Stimulated activated CD4-positive, alpha-beta T cell treated with anti-CD3 and anti-CD28 coated beads, Interleukin-15, amount 100 ng/mL, for 1 hour (primary cell): ENCODE data around the gene SMIM14.
"Not testable (repeated sequence)": the region's sequence is repeated elsewhere in the genome, so short reads cannot be mapped to it uniquely, and the experiment has no call there.

Source experiments
- DNase-seq, 2 donors: peaks; one replicate each; pipeline ENCODE4 v3.0.0-alpha.2; 2020; ENCODE audit warnings: low read depth in 1 of 2, low spot score in 1 of 2

SMIM14 gene

DNA sequence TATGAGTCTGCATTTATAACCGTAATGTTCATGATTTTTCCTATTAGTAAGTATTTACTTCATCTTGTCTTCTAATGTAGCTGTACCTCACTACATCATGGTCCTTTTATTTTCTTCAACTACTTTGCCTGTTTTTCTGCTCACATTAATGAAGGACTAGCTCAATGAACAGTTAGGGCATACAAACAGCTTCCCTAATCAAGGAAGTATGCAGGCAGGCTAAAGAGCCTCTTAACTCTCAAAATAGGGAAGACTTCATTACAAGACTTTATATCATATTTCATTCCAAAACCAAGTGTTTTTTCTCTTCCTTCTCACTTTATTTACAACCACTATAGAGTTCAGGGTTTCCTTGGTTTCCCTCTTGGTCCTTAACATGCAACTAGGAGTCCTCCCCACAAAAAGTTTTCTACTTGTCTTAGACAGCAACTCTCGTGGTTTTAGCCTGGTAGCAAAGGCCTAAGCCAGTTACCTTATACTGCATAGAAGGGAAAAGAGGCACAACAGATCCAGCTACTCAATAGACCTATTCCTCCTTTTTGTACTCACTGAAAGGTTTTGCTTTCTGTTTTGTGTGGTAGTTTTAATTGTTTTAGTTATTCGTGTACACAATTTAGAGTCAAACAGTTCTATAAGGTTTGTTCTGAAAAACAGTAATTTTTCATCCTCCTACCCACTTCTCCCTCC, 40.8 kb downstream of the SMIM14 start:
- no peak for DNase-seq

DNA sequence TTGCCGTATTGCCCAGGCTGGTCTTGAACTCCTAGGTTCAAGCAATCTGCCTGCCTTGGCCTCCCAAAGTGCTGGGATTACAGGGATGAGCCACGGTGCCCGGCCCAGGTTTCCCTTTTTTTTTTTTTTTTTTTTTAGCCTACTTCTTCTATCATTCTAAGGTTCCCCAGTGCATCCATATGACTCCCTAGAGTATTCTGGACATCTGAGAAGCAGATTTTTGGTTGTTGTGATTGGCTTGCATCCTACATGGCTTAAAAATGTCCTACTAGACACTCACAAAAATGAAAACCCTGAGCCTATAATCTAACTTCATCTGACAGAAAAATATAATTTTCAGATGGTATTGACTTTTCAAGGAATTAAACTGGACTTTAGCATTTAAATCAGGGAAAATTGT, 41.7 kb downstream of the SMIM14 start:
- DNase-seq, result no peak

DNA sequence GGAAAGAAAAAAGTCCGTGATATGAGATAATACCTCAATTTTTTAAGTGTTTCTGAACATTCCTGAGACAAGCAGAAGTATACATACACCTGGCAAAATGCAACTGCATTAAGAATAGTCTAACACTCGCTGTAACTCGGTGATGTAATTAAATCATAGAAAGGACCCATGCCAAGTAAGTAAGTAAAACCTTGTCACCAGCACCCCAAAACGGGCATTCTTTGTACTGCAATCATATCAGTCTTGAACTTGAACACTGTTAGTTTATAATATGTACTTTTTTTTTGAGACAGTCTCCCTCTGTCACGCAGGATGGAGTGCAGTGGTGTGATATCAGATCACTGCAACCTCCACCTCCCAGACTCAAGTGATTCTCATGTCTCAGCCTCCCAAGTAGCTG, 47.4 kb downstream of the SMIM14 start:
- DNase-seq, result no peak

DNA sequence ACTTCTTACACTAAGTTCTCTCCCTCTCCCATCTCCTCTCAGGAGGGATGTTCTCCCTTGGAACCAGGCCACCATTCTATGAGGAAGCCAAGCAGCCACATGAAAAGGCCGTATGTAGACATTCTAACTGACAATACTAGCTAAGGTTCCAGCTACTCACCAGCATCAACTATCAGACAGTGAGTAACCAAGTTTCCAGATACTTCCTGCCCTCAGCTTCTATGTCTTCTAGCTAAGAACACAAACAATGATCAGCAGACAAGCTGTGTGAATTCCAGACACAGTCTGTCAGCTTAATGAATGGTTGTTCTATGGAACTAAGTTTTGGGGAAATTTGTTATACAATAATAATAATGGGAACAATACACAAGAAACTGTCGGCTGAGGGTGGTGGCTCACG, 50.8 kb downstream of the SMIM14 start:
- no peak for DNase-seq

DNA sequence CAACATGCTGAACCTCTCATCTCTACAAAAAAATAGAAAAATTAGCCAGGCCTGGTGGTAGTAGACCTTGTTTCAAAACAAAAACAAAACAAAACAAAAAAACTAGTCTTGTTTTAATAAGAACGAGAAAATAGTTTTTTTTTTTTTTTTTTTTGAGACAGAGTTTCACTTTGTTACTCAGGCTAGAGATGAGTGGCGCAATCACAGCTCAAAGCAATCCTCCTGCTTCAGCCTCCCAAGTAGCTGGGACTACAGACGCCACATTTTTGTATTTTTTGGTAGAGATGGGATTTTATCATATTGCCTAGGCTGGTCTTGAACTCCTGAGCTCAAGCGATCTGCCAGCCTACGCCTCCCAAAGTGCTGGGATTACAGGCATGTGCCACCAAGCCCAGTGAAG, 63.7 kb downstream of the SMIM14 start:
- DNase-seq, result no peak

DNA sequence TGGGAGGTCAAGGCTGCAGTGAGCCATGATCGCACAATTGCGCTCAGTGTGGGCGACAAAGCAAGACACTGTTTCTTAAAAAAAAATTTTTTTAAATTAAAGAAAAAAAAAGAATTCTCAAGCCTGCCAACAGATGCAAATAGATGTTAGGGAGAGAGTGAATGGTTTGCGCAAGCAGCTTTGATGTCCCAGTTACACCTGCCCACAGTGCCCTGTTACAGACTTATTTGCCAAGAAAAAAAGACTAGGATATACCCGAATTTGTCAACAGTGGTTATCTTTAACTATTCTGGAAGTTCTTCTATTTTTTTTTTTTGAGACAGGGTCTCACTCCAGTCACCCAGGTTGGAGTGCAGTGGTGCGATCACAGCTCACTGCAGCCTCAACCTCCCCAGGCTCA, 67.2 kb downstream of the SMIM14 start:
- DNase-seq, result no peak

DNA sequence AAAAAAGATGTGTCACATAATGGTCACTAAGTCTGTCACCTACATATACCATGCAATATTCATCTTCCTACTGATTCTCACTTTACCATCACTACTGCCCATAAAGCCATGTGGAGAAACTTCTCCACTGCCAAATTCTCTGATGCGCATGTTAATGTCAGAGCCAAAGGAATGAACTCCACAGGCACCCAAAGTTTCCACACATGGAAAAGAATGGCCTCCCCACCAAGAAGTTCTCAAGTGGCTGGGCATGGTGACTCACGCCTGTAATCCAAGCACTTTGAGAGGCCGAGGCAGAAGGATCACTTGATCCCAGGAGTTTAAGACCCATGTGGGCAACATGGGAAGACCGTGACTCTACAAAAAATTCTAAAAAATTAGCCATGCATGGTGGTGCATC, 67.6 kb downstream of the SMIM14 start:
- no peak for DNase-seq

DNA sequence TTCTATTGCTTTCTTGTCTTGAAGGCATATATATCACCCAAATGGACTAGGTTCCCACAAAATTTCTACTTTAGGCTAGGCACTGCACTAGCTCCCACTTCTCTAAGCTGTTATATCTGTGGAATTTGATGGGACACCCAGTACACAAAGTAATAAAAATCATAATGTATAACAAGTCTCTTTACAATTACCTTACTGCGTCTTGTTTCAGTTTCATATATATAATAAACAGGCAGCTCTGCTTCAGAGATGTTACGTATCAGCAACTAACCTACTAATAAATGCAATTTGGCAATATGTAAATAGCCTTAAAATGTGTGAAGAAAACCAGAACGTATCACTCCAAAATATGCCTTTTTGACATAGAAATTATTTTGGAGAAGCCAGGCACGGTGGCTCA, 69.5 kb downstream of the SMIM14 start:
- no peak for DNase-seq

DNA sequence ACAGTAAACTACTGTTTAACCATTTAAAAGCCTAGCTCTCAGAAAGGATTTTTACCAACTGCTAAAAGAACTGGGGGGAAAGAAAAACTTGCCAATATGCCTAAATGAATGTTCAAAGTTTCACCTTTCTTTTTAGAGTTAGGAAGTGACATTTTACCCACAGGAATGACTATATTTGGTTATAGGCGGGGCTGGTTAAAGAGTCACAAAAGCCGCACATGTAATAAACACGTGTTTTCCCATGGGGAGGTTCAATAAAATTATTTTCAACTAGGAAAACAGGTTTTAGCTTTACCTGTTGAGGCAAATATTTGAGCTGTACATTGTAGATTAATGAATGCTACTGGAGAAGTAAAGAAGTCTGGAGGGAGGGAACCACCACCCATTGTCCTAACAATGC, 69.9 kb downstream of the SMIM14 start:
- DNase-seq, result no peak

DNA sequence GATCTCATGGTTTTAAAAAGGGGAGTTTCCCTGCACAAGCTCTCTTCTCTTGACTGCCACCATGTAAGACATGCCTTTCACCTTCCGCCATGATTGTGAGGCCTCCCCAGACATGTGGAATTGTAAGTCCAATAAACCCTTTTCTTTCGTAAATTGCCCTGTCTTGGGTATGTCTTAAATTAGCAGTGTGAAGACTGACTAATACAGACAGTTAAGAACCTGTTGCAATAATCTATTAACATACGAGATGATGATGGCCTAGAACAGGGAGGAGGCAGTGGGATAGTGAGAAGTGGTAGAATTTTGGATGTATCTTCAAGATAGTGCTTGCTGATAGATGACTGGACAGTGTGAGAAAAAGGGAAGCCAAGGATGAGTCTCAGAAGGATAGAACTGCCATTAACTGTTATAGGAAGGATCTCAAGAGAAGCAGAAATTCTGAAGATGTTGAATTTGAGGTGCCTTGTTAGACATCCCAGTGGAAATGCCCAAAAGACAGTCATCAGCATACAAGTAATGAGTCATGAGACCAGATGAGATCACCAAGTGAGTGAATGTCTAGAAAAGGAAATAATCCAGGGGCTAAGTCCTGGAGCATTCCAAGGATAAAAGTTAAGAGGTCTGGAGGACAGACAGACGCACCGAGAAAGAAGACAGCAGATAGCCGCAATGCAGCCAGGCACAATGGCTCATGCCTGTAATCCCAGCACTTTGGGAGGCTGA, 72.6 kb downstream of the SMIM14 start:
- DNase-seq, result no peak

DNA sequence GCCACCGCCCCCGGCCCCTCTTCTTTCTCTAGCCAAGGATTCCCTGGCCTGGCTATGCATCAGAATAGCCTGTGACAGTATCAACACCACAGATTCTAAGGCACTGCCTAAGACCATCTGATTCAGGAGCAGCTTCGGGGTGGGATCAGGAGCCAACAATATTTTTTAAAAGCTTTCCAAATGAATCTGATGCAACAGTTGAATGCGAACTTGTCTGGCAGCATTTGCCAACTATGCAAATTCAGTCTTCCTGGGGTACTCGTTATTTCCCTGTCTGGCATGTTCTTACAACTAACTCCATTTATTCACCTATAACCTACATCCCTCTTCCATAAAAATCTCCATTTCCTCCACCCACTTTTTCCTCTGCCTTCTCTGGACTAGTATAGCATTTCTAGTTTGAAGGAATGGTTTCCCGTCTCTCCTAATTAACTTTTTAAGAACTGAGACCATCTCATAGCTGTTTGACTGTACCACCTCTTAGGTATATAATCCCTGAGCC, 75.3 kb downstream of the SMIM14 start:
- no peak for DNase-seq

DNA sequence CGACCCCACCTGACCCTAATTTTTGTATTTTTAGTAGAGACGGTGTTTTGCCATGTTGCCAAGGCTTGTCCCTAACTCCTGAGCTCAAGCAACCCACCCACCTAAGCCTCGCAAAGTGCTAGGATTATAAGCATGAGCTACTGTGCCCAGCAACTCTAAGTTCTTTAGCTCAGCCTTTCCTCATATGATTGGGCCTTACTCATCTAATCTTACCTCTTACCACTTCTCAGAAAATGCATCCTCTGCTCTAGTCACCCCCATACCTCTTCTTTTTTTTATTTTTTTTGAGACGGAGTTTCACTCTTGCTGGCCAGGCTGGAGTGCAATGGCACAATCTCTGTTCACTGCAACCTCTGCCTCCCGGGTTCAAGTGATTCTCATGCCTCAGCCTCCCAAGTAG, 75.9 kb downstream of the SMIM14 start:
- no peak for DNase-seq

DNA sequence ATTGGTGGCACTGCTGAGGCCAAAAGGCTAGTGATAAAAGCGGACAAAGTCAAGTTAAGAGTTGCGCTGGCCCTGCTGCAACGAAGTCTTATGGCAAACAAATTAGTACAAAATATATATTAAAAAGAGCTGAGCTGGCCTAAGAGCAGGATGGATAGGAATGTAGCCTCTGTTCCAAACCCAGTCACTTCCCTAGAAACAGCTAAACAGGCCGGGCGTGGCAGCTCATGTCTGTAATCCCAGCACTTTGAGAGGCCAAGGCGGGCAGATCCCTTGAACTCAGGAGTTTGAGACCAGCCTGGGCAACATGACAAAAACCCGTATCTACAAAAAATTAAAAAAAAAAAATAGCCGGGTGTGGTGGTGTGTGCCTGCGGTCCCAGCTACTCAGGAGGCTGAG, 79.0 kb downstream of the SMIM14 start:
- DNase-seq, result no peak

DNA sequence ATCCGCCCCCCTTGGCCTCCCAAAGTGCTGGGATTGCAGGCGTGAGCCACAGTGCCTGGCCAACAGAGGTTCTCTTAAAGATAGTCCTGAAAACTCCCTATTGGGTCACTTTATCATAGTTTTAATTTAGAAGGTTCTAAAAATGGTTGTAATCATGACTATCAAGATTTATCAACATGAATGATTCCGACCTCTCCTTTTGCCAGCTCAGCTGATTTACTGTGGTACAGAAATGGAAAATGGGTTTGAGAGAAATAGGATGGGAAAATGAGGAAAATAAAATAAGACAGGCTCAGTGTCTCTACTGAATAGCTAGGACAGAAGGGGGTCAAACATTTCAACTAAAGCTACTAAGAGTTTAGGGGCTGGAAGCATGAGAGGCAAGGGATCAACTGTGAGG, 83.2 kb downstream of the SMIM14 start:
- DNase-seq, result no peak

DNA sequence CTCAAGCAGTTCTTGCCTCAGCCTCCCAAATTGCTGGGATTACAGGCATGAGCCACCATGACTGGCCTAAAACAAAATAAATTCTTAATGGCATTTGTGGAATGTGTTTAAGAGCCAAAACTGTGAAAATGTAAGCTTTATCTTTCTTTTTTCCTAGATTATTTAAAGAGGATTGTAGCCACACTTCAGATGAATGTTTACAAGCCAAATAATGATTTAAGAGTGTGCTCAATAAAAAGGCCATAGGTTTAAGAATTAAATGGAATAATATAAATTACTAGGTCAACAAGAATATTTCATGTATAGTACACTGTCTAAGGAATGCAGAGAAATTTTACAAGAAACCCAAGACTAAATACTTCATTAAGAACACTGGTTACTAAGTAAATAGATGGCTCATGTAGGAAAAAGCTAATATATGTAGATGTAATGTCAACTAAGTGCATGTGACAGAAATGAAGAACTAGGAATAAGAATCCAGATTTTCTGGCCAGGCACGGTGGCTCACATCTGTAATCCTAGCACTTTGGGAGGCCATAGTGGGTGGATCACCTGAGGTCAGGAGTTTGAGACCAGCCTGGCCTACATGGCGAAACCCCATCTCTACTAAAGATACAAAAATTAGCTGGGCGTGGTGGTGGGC, 90.1 kb downstream of the SMIM14 start:
- no peak for DNase-seq

DNA sequence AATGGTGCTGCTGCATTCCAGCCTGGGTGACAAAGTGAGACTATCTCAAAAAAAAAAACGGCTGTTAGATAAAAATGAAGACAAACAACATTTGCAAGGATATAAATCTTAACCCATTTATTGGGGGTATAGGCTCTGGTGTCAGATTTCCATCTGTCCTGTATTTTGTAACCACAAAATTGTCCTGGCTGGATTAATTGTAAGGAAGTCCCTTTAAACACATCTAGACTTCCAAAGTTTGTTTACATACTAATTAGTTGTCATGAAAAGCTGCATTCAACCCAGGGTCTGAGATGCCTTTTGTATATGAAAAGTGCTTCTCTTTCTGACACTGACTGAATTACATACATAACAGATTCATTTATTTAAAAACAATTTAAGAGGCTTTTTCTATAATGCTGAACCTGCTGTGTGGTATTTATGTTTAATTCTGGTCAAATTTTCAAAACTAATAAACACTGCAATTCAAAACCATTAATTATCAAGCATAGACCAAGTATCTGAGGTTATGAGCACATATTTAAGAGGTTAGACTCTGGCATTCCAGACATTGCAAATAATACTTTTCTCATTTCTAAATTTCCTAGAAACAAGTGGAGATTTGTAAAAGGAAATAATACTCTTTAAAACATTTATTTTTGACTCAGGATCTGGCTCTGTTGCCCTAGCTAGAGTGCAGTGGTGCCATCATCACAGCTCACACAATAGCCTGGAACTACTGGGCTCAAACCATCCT, 93.9 kb downstream of the SMIM14 start:
- no peak for DNase-seq

DNA sequence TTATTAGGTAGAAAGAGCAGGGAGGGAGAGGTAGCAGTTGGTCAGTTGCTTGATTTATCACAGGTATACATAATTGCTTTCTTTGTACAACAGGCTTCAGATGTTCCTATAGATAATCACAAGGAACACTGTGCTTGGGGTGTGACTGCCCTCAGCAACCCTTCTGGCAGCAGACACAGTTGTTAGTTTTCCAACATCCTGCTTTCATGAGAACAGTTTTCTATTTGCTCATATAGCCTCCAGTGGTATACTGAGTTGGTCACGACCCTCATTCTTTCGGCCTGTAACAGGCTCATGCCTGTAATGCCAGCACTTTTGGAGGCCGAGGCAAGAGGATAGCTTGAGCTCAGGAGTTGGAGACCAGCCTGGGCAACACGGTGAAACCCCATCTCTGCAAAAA, 94.6 kb downstream of the SMIM14 start:
- not testable (repeated sequence) for DNase-seq

DNA sequence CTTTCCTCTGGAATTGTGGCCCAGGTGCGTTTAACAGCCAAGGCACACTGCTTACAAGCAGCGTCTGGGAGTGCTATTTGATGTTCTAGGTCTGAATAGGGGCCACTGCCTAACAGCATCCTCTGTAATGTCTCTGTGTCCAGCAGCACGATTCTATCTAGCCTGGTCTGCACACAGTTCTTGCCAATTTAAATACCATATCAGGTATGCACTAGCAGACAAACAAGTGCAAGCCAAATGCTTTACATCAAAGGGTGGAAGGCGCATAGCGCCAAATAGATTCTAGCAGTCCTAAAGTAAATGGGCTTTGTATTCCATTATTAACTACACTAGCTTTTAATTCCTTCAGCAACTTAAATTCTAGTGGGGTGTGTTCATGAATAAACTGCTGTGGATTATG, 95.6 kb downstream of the SMIM14 start:
- no peak for DNase-seq

DNA sequence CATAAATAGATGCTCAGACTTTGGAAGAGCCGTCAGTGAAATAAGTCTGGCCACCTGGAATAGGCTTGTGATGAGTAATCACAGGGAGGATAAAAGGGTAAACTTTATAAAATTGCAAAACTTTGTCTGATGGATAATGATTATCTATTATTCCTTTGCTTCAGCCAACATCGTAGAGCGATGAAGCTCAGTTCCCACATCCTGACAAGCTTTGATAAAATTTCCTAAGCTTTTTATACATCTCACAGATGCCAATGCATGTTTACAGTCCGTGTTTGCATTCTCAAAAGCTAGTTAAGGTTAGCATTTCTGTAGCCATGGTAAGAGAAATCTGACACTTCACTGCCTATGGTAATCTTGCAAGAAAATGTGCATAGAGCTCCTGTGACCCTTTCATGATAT, 96.1 kb downstream of the SMIM14 start:
- DNase-seq, result no peak

DNA sequence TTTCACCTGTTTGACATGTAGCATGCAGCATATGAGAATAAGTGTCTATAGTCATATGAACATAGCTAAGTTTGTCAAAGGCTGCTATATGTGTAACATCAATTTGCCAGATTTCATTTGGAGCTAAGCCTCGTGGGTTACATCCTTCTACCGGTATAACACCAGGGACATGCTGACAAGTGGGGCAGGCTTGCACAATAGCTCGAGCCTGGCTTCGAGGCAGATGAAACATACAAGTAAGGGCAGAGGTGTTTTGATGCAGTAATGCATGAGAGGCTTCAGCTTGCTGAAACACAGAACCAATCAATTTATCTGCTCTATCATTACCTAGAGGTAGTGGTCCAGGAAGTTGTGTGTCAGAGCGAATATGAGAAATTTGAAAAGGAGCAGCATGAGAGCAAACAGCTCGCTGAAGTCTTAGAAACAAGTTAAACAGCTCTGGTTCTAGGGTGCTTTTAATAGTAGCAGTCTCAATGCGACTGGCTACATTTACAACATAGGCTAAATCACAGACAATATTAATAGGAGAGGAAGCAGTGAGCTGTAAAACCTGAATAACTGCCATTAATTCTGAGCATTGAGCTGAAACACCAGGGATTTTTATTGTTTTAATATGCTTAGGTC, 96.6 kb downstream of the SMIM14 start:
- DNase-seq, result no peak

DNA sequence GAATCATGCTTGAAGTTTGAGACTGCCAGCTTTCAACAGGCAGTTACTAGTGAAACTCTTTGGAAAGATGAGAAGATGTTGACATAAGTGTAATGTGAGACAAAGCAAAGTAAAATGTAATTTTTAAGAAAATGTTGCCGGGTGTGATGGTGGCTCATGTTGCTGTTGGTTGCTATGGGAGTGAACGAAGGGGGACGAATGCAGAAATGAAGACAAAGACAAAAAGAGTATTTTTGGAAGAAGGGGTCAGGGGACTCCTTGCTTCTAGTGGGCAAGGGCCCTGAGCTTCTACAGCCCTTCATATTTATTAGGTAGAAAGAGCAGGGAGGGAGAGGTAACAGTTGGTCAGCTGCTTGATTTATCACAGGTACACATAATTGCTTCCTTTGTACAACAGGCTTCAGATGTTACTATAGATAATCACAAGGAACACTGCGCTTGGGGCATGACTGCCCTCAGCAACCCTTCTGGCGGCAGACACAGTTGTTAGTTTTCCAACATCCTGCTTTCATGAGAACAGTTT, 99.5 kb downstream of the SMIM14 start:
- no peak for DNase-seq
